ENCODE measurements around the gene CYLD.

CYLD gene

GRCh38 chr16:50743581-50744225 is 1.8 kb downstream of the CYLD start:
- Histone ChIP-seq H3K9me3 (ENCODE audit: control insufficient read depth in 1 of 2, low read length in 2 of 2) (no peaks in the 10 kb centered on the region), H3K27ac (ENCODE audit: low read length) (peak overlapping the region; percentile 74), H3K27me3 (ENCODE audit: low read depth, low read length) (no peaks in the 10 kb centered on the region), H3K36me3 (ENCODE audit: control insufficient read depth in 1 of 2, insufficient read depth in 2 of 2, low read length in 2 of 2) (no peaks in the 10 kb centered on the region), H3K4me1 (ENCODE audit: control insufficient read depth in 1 of 2, insufficient read depth in 2 of 2, low read length in 2 of 2) (peaks cover 0 to 27% of the 10 kb centered on the region in 2 donors), H3K4me3 (ENCODE audit: low read depth in 1 of 2, low read length in 2 of 2) (peak overlapping the region; percentile 34 to 51)

GRCh38 chr16:50744881-50745280 is 3.0 kb downstream of the CYLD start:
- no peak overlapping the region for H3K27ac ChIP-seq (ENCODE audit: low read length)
- H3K27me3 ChIP-seq (ENCODE audit: low read depth, low read length), result no peaks in the 10 kb centered on the region
- no peak overlapping the region for H3K4me3 ChIP-seq (ENCODE audit: low read depth in 1 of 2, low read length in 2 of 2)
- H3K9me3 ChIP-seq (ENCODE audit: control insufficient read depth in 1 of 2, low read length in 2 of 2), result no peaks in the 10 kb centered on the region
- H3K36me3 ChIP-seq (ENCODE audit: control insufficient read depth in 1 of 2, insufficient read depth in 2 of 2, low read length in 2 of 2), result peaks cover 0 to 4% of the 10 kb centered on the region in 2 donors
- H3K4me1 ChIP-seq (ENCODE audit: control insufficient read depth in 1 of 2, insufficient read depth in 2 of 2, low read length in 2 of 2), result peaks cover 0 to 32% of the 10 kb centered on the region in 2 donors

- H3K4me3 ChIP-seq (ENCODE audit: low read depth in 1 of 2, low read length in 2 of 2), result no peak overlapping the region
- peaks cover 0 to 31% of the 10 kb centered on the region in 2 donors for H3K4me1 ChIP-seq (ENCODE audit: control insufficient read depth in 1 of 2, insufficient read depth in 2 of 2, low read length in 2 of 2)
- no peaks in the 10 kb centered on the region for H3K9me3 ChIP-seq (ENCODE audit: control insufficient read depth in 1 of 2, low read length in 2 of 2)
- H3K27me3 ChIP-seq (ENCODE audit: low read depth, low read length), result no peaks in the 10 kb centered on the region
- peaks cover 0 to 8% of the 10 kb centered on the region in 2 donors for H3K36me3 ChIP-seq (ENCODE audit: control insufficient read depth in 1 of 2, insufficient read depth in 2 of 2, low read length in 2 of 2)
- H3K27ac ChIP-seq (ENCODE audit: low read length), result no peak overlapping the region
These were observed 4.1 kb downstream of the CYLD start for GRCh38 chr16:50745940-50746339.

- Histone ChIP-seq H3K27me3 (ENCODE audit: low read depth, low read length) (no peaks in the 10 kb centered on the region), H3K9me3 (ENCODE audit: control insufficient read depth in 1 of 2, low read length in 2 of 2) (no peaks in the 10 kb centered on the region), H3K4me3 (ENCODE audit: low read depth in 1 of 2, low read length in 2 of 2) (no peak overlapping the region), H3K36me3 (ENCODE audit: control insufficient read depth in 1 of 2, insufficient read depth in 2 of 2, low read length in 2 of 2) (peaks cover under 1 to 8% of the 10 kb centered on the region in 2 donors), H3K27ac (ENCODE audit: low read length) (no peak overlapping the region), H3K4me1 (ENCODE audit: control insufficient read depth in 1 of 2, insufficient read depth in 2 of 2, low read length in 2 of 2) (peaks cover 0 to 26% of the 10 kb centered on the region in 2 donors)
These were observed 5.5 kb downstream of the CYLD start for GRCh38 chr16:50747207-50747956.

GRCh38 chr16:50751528-50751927 is 9.6 kb downstream of the CYLD start:
- Histone ChIP-seq H3K27ac (ENCODE audit: low read length) (no peak overlapping the region), H3K9me3 (ENCODE audit: control insufficient read depth in 1 of 2, low read length in 2 of 2) (no peaks in the 10 kb centered on the region), H3K36me3 (ENCODE audit: control insufficient read depth in 1 of 2, insufficient read depth in 2 of 2, low read length in 2 of 2) (peaks cover 18 to 22% of the 10 kb centered on the region in 2 donors), H3K4me3 (ENCODE audit: low read depth in 1 of 2, low read length in 2 of 2) (no peak overlapping the region), H3K4me1 (ENCODE audit: control insufficient read depth in 1 of 2, insufficient read depth in 2 of 2, low read length in 2 of 2) (peaks cover 0 to 8% of the 10 kb centered on the region in 2 donors), H3K27me3 (ENCODE audit: low read depth, low read length) (no peaks in the 10 kb centered on the region)

GRCh38 chr16:50752471-50753235 is 10.8 kb downstream of the CYLD start:
- no peak overlapping the region for H3K27ac ChIP-seq (ENCODE audit: low read length)
- H3K27me3 ChIP-seq (ENCODE audit: low read depth, low read length), result no peaks in the 10 kb centered on the region
- no peaks in the 10 kb centered on the region for H3K9me3 ChIP-seq (ENCODE audit: control insufficient read depth in 1 of 2, low read length in 2 of 2)
- H3K4me3 ChIP-seq (ENCODE audit: low read depth in 1 of 2, low read length in 2 of 2), result no peak overlapping the region
- peaks cover 18 to 22% of the 10 kb centered on the region in 2 donors for H3K36me3 ChIP-seq (ENCODE audit: control insufficient read depth in 1 of 2, insufficient read depth in 2 of 2, low read length in 2 of 2)
- H3K4me1 ChIP-seq (ENCODE audit: control insufficient read depth in 1 of 2, insufficient read depth in 2 of 2, low read length in 2 of 2), result peaks cover 0 to 7% of the 10 kb centered on the region in 2 donors

GRCh38 chr16:50756473-50756872 is 14.6 kb downstream of the CYLD start:
- Histone ChIP-seq H3K9me3 (ENCODE audit: control insufficient read depth in 1 of 2, low read length in 2 of 2) (no peaks in the 10 kb centered on the region), H3K27me3 (ENCODE audit: low read depth, low read length) (no peaks in the 10 kb centered on the region), H3K36me3 (ENCODE audit: control insufficient read depth in 1 of 2, insufficient read depth in 2 of 2, low read length in 2 of 2) (peaks cover 22 to 25% of the 10 kb centered on the region in 2 donors), H3K27ac (ENCODE audit: low read length) (no peak overlapping the region), H3K4me3 (ENCODE audit: low read depth in 1 of 2, low read length in 2 of 2) (no peak overlapping the region), H3K4me1 (ENCODE audit: control insufficient read depth in 1 of 2, insufficient read depth in 2 of 2, low read length in 2 of 2) (no peaks in the 10 kb centered on the region)

- Histone ChIP-seq H3K27me3 (ENCODE audit: low read depth, low read length) (no peaks in the 10 kb centered on the region), H3K4me1 (ENCODE audit: control insufficient read depth in 1 of 2, insufficient read depth in 2 of 2, low read length in 2 of 2) (no peaks in the 10 kb centered on the region), H3K27ac (ENCODE audit: low read length) (no peak overlapping the region), H3K9me3 (ENCODE audit: control insufficient read depth in 1 of 2, low read length in 2 of 2) (peaks cover 0 to 6% of the 10 kb centered on the region in 2 donors), H3K36me3 (ENCODE audit: control insufficient read depth in 1 of 2, insufficient read depth in 2 of 2, low read length in 2 of 2) (peaks cover 8 to 21% of the 10 kb centered on the region in 2 donors), H3K4me3 (ENCODE audit: low read depth in 1 of 2, low read length in 2 of 2) (no peak overlapping the region)
These were observed 19.4 kb downstream of the CYLD start for GRCh38 chr16:50761267-50761666.

GRCh38 chr16:50762241-50762640 is 20.4 kb downstream of the CYLD start:
- no peaks in the 10 kb centered on the region for H3K4me1 ChIP-seq (ENCODE audit: control insufficient read depth in 1 of 2, insufficient read depth in 2 of 2, low read length in 2 of 2)
- H3K27me3 ChIP-seq (ENCODE audit: low read depth, low read length), result no peaks in the 10 kb centered on the region
- peaks cover 8 to 28% of the 10 kb centered on the region in 2 donors for H3K36me3 ChIP-seq (ENCODE audit: control insufficient read depth in 1 of 2, insufficient read depth in 2 of 2, low read length in 2 of 2)
- H3K27ac ChIP-seq (ENCODE audit: low read length), result no peak overlapping the region
- H3K4me3 ChIP-seq (ENCODE audit: low read depth in 1 of 2, low read length in 2 of 2), result no peak overlapping the region
- peaks cover 0 to 9% of the 10 kb centered on the region in 2 donors for H3K9me3 ChIP-seq (ENCODE audit: control insufficient read depth in 1 of 2, low read length in 2 of 2)

- Histone ChIP-seq H3K4me1 (ENCODE audit: control insufficient read depth in 1 of 2, insufficient read depth in 2 of 2, low read length in 2 of 2) (no peaks in the 10 kb centered on the region), H3K4me3 (ENCODE audit: low read depth in 1 of 2, low read length in 2 of 2) (no peak overlapping the region), H3K27me3 (ENCODE audit: low read depth, low read length) (no peaks in the 10 kb centered on the region), H3K9me3 (ENCODE audit: control insufficient read depth in 1 of 2, low read length in 2 of 2) (peaks cover 0 to 9% of the 10 kb centered on the region in 2 donors), H3K36me3 (ENCODE audit: control insufficient read depth in 1 of 2, insufficient read depth in 2 of 2, low read length in 2 of 2) (peaks cover 4 to 25% of the 10 kb centered on the region in 2 donors), H3K27ac (ENCODE audit: low read length) (no peak overlapping the region)
These were observed 21.3 kb downstream of the CYLD start for GRCh38 chr16:50763211-50763610.

GRCh38 chr16:50765260-50765659 is 23.4 kb downstream of the CYLD start:
- Histone ChIP-seq H3K36me3 (ENCODE audit: control insufficient read depth in 1 of 2, insufficient read depth in 2 of 2, low read length in 2 of 2) (peaks cover 0 to 33% of the 10 kb centered on the region in 2 donors), H3K4me1 (ENCODE audit: control insufficient read depth in 1 of 2, insufficient read depth in 2 of 2, low read length in 2 of 2) (no peaks in the 10 kb centered on the region), H3K27me3 (ENCODE audit: low read depth, low read length) (no peaks in the 10 kb centered on the region), H3K9me3 (ENCODE audit: control insufficient read depth in 1 of 2, low read length in 2 of 2) (peaks cover 0 to 9% of the 10 kb centered on the region in 2 donors), H3K27ac (ENCODE audit: low read length) (no peak overlapping the region), H3K4me3 (ENCODE audit: low read depth in 1 of 2, low read length in 2 of 2) (no peak overlapping the region)
